ENCODE measurements around the gene UBE2E1.
"Not testable (repeated sequence)": the region's sequence is repeated elsewhere in the genome, so short reads cannot be mapped to it uniquely, and the experiment has no call there.

The UBE2E1 gene

DNA sequence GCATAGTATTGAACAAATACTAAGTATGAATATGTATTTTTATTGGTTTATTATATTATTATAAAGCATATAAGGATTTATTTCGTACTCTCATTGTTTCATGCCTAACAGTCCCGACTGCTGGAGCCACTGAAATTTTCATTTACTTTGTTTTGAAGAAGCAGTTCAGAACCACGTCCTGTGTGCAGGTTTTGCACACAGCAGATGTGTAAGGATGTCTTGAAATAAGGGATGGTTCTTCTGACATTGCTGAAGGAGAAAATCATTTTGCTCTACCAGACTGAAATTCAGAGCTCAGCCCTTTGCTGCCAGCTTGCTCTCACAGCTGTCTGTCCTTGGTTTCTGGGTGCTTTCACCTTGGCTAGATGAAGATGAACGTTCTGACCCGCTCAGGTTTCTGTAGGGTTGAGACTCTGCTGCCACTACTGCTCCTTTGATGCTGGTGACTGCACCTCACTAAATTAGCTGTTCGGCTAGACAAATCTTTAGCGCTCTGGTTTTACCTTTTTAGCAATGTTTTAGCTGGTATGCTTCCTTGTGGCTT, 54.2 kb downstream of the UBE2E1 start:
- no peak for DNase-seq

- no peak for DNase-seq
These were observed 55.9 kb downstream of the UBE2E1 start for GRCh38 chr3:23861689-23862088.

GRCh38 chr3:23863060-23863459, 57.3 kb downstream of the UBE2E1 start:
- DNase-seq = no peak

GRCh38 chr3:23864931-23865330, 59.2 kb downstream of the UBE2E1 start:
- DNase-seq = no peak

DNA sequence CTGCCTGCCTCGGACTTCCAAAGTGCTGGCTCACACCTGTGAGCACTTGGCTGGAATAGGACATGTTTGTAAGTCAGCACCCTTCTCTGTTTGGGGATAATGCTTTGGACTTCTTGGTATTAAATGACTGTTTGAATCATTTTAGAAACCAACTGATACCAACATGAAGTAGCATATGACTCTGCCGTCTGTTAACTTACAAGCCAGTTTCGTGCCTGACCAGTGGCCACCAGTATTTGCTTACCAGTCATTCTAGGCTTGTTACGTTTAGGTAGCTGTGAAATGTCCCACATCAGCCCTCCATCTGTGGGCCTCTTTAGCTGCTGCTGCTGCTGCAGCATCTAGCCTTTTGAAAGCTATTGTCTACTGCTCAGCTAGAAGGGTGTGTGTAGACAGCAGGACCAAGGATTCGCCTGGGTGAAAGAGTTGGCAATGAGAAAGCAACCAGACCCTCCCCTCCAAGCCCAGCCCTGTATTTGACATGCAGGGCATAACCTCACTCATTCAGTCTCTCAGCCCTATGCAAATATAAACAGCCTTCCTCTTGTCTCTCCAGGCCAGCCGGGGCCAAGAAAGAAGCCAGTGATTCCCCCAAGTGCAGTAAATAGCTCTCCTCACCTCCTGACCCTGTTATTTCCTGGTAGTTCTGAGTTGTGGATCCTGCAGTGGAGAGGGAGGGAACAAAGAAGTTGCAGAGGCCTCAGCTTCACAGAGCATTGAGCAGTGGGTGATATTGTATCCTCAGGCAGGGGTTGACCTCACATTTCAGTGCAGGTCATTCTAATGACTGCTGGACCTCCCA, 60.0 kb downstream of the UBE2E1 start:
- DNase-seq = no peak

DNA sequence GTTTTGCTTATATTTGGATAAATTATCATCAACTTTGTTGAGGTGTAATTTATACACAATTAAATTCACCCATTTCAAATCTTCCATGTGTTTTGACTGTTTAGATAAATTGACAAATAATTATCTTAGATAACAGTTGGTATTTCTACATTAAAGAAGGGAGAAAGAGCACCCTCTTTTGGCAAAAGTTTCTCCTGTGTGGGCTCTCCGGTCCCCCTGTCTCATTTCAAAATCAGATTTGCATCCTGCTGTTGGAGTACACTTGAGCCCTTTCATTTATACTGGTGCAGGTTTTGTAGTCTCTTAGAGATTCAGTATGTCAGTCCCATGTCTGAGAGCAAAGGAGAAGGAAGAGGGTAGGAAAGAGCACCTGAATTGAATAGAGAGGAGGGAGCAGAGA, 61.6 kb downstream of the UBE2E1 start:
- DNase-seq = no peak

GRCh38 chr3:23867838-23868237, 62.1 kb downstream of the UBE2E1 start:
- no peak for DNase-seq

DNA sequence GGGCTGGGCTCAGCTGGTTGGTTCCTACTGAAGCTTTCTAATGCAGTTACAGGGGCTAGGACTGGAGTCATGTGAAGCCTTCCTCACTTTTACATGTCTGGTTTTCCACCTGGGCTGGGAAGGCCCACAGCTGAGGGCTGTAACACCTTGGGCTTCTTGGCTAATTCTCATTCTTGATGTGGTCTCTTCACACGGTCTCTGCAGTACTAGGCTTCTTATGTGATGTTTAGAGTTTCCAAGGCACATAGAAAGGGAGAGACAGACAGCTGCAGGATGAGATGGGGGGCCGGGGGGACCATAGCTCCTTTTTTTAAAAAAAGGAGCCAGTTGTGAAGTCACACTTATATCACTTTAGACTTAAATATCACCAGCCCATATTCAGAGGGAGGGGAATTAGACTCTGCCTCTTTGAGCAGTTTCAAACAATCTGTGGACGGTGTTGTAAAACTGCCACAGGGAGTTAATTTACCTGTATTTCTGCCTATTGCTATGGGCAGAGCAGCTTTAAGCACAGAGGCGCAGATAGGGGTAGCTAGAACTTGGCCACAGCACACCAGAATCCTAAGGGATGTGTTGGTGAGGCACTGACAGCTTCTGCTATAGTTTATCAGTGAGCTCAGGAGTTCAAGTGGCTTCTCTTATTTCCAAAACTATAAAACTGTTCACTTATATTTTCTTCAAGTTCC, 64.4 kb downstream of the UBE2E1 start:
- DNase-seq = no peak

GRCh38 chr3:23870663-23871043, 64.9 kb downstream of the UBE2E1 start:
- DNase-seq = not testable (repeated sequence)

- DNase-seq = not testable (repeated sequence)
These were observed 65.6 kb downstream of the UBE2E1 start for GRCh38 chr3:23871361-23871760.

DNA sequence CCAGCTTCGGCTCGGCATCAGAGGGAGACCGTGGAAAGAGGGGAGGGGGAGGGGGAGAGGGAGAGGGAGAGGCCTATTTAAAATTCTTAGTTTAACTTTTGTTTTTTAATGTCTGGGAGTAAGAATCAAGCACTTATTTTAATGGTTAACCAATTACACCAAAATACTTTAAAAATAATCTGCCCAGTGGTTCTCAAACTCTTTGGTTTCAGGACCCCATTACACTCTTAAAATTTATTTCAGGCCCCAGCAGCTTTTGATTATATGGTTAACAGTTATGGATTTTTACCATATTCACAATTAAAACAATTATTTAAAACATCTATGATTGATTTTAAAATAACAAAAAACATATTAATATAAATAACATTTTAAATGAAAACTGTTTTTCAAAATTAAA, 66.6 kb downstream of the UBE2E1 start:
- DNase-seq = no peak

DNA sequence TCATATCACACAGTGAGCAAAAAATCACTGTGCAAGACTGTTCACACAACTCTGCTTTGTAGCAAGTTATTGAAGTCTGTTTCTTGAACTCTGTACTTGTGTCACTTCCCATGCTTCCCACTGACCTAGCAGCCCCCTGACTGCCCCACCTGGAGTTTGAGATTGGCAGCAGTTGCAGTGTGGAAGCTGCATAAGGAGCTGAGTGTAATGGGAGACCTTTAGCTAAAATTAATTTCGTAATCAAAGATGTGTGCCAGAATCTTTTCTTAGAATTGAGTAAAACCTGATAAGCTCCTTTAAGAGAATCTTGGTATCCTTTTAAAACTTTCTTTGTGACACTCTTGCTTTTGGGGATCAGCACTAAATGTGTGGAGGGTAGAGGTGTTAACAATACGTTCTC, 68.2 kb downstream of the UBE2E1 start:
- DNase-seq = no peak

GRCh38 chr3:23874359-23875112, 68.8 kb downstream of the UBE2E1 start:
- DNase-seq = no peak

DNA sequence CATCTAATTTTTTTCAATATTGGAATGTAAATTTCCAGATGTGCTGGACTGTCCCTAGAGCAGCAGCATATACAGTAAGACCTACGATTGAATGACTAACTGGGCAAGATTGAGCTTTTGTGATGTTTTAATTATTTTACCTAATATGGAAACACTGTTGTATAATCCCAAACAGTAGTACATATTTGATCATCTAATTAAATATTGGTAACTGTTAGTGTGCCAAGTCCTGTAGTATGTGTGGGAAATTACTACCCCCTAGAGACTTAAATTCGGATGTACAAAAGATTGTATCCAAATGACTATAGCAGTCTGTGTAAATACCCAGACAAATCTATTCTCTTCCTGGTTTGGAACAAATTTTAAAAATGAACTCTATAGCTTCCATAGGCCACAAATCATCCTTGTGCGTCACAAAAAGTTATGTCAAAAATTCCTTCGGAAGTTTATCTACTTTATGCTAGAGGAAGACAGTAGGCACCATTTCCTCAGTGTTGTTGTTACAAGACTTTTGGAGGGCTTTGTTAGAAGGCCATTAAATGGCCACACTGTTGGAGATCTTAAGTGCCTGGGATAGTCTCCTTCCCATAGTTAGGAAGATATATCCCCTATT, 69.5 kb downstream of the UBE2E1 start:
- no peak for DNase-seq

- no peak for DNase-seq
These were observed 71.2 kb downstream of the UBE2E1 start for GRCh38 chr3:23876923-23877322.

DNA sequence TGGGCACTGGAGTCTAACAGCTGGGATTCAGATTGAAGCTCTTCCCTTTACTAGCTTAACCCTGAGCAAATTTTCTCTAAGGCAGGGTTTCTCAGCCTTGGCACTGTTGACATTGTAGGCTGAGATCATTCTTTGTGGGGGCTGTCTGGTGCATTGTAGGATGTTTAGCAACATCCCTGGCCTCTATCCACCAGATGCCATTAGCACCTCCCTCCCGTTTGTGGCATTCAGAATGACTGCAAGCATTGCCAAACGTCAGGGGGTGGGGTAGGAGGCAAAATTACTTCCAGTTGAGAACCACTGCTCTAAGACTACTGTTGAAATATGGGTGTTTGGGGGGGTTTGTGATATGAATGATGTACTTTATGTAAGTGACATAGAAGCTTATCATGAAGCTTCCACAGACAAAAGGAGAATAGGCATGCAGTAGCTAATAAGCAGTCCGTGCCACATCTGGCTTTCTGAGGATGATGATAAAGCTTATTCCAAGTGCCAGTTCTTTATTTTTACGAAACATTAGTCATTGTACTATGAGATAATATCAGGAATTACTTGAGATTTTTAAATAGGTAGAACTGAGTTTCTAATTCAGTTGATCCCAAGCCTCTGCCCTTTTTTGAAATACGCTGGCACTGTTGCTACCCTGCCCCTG, 71.7 kb downstream of the UBE2E1 start:
- no peak for DNase-seq

GRCh38 chr3:23879485-23879884, 73.7 kb downstream of the UBE2E1 start:
- no peak for DNase-seq

DNA sequence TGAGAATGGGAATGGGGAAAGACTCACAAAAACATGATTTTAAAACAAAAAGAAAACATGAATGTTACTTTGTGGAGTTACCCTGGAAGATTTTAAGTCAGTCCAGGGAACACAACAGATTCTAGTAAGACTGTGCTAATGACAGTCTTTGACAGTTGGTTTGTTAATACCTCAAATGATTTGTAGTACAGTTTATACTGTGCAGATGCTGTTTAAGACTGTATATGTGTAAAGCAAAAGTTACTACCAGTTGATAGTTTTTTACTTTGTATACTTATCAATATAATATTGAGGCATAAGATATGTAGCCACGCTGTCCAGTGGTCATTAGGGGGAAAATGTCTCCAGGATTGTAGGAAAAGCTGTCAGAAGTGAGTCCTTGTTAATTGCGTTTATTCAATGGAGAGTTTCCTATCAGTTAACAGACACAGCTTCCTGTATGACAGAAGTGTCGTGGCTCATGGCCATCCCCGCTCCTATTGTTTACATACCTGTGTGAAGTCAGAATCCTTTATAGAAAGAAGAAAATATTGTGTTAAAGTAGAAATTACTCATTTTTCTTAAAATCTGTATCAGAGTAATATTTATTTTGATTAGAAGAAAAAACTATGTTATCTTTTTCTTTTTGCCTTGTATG, 75.1 kb downstream of the UBE2E1 start:
- no peak for DNase-seq

- not testable (repeated sequence) for DNase-seq
These were observed 76.2 kb downstream of the UBE2E1 start for GRCh38 chr3:23881993-23882392.

GRCh38 chr3:23882487-23882918, 76.7 kb downstream of the UBE2E1 start:
- DNase-seq = no peak

GRCh38 chr3:23884481-23884880, 78.7 kb downstream of the UBE2E1 start:
- DNase-seq = no peak

DNA sequence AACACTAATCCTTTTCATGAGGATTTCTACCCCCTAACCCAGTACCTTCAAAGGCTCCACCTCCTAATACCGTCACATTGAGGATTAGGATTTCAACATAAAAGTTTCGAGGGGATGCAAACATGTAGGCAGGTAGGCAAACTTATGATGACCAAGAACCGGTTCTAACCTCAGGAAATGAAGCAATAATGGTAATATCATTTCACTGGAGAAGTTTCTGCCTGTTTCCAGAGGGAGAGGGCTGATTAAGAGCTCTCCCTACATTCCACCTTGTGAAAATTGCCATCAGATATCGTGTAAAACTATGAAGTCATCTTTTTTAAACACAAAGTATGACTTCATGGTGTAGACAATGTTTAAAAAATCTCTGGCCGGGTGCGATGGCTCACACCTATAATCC, 79.5 kb downstream of the UBE2E1 start:
- DNase-seq = no peak
